Left ventricle myocardium inferior (tissue), 1 donor: Measurements from ENCODE around the gene LGALS7B. TPM values are rescaled to one million over a fixed set of nuclear protein-coding genes. Genes with fewer than 3 reads are reported as not detected.
"Not testable (repeated sequence)": the region's sequence is repeated elsewhere in the genome, so short reads cannot be mapped to it uniquely, and the experiment has no call there.

Experiments used
- DNase-seq: peaks from one replicate; pipeline ENCODE4 v3.0.0-alpha.2; 2020
- H3K27ac ChIP-seq: fragments of 200-600 bp; replicated peaks from 2 replicates; pipeline ENCODE4 v1.8.0; 2021
- H3K27me3 ChIP-seq: fragments of 200-600 bp; 2 replicates; pipeline ENCODE4 v1.8.0; 2021; ENCODE audit warnings: low read depth
- H3K36me3 ChIP-seq: fragments of 200-600 bp; 2 replicates; pipeline ENCODE4 v1.8.0; 2021
- H3K4me1 ChIP-seq: fragments of 200-600 bp; 2 replicates; pipeline ENCODE4 v1.8.0; 2021
- H3K4me3 ChIP-seq: fragments of 200-600 bp; 2 replicates; pipeline ENCODE4 v1.8.0; 2021; ENCODE audit warnings: mild to moderate bottlenecking, moderate library complexity
- H3K9me3 ChIP-seq: fragments of 200-600 bp; replicated peaks from 2 replicates; pipeline ENCODE4 v1.8.0; 2021
- intact Hi-C: fragments of 100-400 bp; cut with micrococcal nuclease; formaldehyde crosslinking; loops from one replicate; pipeline ENCODE4 v1.11.0; 2022
- total RNA-seq: library from RNA; stranded (reverse); fragmentation: NEBNext Ultra II Directional; extraction: Animal tissue kit (Norgen Biotek cat#: 25700); gene quantifications from one replicate; pipeline ENCODE4 v1.2.1, GENCODE V29; 2021
- TF ChIP-seq, protein P1 (sequence below): fragments of 200-600 bp; IDR thresholded peaks from 2 replicates; pipeline ENCODE4 v1.8.0; 2021; ENCODE audit warnings: antibody characterized with exemption, mild to moderate bottlenecking, borderline replicate concordance
- donor health status: DM: no; HTN: yes; CAD: no; lungs with severe emphysema.

LGALS7B gene
- total RNA-seq, 1 donor from 2014 or later, result not detected

DNA sequence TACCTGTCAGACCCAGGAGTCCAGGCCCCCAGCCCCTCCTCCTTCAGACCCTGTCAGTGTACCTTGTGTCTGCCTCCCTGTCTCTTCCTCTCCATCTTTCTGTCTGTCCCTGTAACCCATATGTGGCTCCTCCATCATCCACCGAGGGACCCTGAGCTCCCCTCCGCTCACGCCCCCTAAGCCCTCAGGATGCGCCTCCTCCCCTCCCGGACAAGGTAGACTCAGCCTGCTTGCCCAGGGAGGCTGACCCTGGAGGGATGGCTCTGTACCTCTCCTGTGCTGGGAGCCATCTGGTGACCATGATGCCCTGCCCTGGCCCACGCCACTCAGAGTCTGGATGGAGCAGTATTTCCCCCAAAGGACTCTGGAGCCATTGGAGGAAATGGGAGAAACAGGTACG, 43.7 kb upstream of the LGALS7B start:
- H3K4me1 ChIP-seq, result no peaks in the 10 kb centered on the region
- no peak overlapping the region for H3K27ac ChIP-seq
- TF ChIP-seq, protein P1, sequence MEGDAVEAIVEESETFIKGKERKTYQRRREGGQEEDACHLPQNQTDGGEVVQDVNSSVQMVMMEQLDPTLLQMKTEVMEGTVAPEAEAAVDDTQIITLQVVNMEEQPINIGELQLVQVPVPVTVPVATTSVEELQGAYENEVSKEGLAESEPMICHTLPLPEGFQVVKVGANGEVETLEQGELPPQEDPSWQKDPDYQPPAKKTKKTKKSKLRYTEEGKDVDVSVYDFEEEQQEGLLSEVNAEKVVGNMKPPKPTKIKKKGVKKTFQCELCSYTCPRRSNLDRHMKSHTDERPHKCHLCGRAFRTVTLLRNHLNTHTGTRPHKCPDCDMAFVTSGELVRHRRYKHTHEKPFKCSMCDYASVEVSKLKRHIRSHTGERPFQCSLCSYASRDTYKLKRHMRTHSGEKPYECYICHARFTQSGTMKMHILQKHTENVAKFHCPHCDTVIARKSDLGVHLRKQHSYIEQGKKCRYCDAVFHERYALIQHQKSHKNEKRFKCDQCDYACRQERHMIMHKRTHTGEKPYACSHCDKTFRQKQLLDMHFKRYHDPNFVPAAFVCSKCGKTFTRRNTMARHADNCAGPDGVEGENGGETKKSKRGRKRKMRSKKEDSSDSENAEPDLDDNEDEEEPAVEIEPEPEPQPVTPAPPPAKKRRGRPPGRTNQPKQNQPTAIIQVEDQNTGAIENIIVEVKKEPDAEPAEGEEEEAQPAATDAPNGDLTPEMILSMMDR, result no peak
- H3K36me3 ChIP-seq, result no peaks in the 10 kb centered on the region
- H3K9me3 ChIP-seq, result no peaks in the 10 kb centered on the region
- no peaks in the 10 kb centered on the region for H3K27me3 ChIP-seq
- intact Hi-C loops, result no loop called here
- no peak overlapping the region for H3K4me3 ChIP-seq
- no peak for DNase-seq

DNA sequence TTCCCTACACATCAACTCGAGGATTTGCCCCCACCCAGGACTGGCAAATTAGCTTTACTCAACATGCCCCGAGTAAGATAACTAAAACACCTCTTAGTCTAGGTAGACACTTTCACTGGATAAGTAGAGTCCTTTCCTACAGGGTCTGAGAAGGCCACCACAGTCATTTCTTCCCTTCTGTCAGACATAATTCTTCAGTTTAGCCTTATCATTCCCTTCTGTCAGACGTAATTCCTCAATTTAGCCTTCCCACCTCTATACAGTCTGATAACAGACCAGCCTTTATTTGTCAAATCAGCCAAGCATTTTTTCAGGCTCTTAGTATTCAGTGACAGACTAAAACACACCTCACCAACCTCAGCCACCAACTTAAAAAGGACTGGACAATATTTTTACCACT, 35.2 kb upstream of the LGALS7B start:
- H3K36me3 ChIP-seq, H3K9me3 ChIP-seq, H3K4me1 ChIP-seq, H3K4me3 ChIP-seq, H3K27ac ChIP-seq, H3K27me3 ChIP-seq, DNase-seq, intact Hi-C loops: not testable (repeated sequence)

DNA sequence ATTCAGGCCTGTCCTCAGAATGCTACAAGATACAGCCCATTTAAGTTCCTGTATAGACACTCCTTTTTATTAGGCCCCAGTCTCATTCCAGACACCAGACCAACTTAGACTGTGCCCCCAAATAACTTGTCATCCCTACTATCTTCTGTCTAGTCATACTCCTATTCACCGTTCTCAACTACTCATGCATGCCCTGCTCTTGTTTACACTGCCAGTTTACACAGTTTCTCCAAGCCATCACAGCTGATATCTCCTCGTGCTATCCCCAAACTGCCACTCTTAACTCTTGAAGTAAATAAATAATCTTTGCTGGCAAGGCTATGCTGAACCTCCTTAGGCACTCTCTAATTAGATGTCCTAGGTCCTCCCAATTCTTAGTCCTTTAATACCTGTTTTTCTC, 34.8 kb upstream of the LGALS7B start:
- intact Hi-C loops, H3K36me3 ChIP-seq, DNase-seq, H3K4me3 ChIP-seq, H3K9me3 ChIP-seq, H3K27ac ChIP-seq, H3K4me1 ChIP-seq, H3K27me3 ChIP-seq: not testable (repeated sequence)

GRCh38 chr19:38759590-38760003, 29.4 kb upstream of the LGALS7B start:
- no peak for DNase-seq
- intact Hi-C loops, result loop anchor here (10.0 kb wide), 1 partner anchor 75 kb away; the partner anchor contains the start of gene ECH1
- no peak overlapping the region for H3K27ac ChIP-seq
- no peaks in the 10 kb centered on the region for H3K4me1 ChIP-seq
- TF ChIP-seq, protein P1, result no peak
- H3K4me3 ChIP-seq, result no peak overlapping the region
- no peaks in the 10 kb centered on the region for H3K36me3 ChIP-seq
- H3K9me3 ChIP-seq, result peaks cover 8% of the 10 kb centered on the region
- H3K27me3 ChIP-seq, result no peaks in the 10 kb centered on the region

DNA sequence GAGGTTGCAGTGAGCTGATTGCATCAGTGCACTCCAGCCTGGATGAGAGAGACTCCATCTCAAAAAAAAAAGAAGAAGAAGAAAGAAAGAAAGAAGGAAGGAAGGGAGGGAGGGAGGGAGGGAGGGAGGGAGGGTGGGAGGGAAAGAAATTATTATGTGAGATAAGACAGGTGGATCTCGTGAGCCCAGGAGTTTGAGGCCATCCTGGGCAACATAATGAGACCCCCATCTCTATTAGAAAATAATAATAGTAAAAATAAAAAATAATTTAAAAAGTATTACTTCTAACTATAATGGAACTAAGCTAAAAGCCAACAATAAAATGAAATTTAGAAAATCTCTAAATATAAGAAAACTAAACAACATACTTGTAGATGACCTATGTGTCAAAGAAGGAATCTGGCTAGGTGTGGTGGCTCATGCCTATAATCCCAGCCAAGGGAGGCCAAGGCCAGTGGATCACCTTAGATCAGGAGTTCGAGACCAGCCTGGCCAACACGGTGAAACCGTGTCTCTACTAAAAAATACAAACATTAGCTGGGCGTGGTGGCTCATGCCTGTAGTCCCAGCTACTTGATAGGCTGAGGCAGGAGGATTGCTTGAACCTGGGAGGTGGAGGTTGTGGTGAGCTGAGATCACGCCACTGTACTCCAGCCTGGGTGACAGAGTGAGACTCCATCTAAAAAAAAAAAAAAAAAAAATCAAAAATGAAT, 28.0 kb upstream of the LGALS7B start:
- not testable (repeated sequence) for H3K27me3 ChIP-seq, H3K27ac ChIP-seq, H3K4me3 ChIP-seq, H3K36me3 ChIP-seq, H3K4me1 ChIP-seq, DNase-seq, H3K9me3 ChIP-seq
- intact Hi-C loops, result loop anchor here (10.0 kb wide), 1 partner anchor 74 kb away; the partner anchor contains the start of gene ECH1

- not testable (repeated sequence) for H3K4me1 ChIP-seq, H3K27me3 ChIP-seq, H3K4me3 ChIP-seq, H3K27ac ChIP-seq, DNase-seq, H3K9me3 ChIP-seq, H3K36me3 ChIP-seq
- intact Hi-C loops, result loop anchor here (10.0 kb wide), 1 partner anchor 73 kb away; the partner anchor contains the start of gene ECH1
Observed at GRCh38 chr19:38761884-38762389, 27.1 kb upstream of the LGALS7B start.

GRCh38 chr19:38763795-38764220, 25.2 kb upstream of the LGALS7B start:
- no peaks in the 10 kb centered on the region for H3K36me3 ChIP-seq
- H3K27ac ChIP-seq, result no peak overlapping the region
- H3K4me3 ChIP-seq, result no peak overlapping the region
- no peaks in the 10 kb centered on the region for H3K27me3 ChIP-seq
- DNase-seq, result no peak
- TF ChIP-seq, protein P1, result no peak
- intact Hi-C loops, result loop anchor here (10.0 kb wide), 1 partner anchor 71 kb away; the partner anchor contains the start of gene ECH1
- H3K4me1 ChIP-seq, result no peaks in the 10 kb centered on the region
- H3K9me3 ChIP-seq, result no peaks in the 10 kb centered on the region
